Dedifferentiated amniotic fluid mesenchymal stem cell (primary cell): ENCODE data around the gene RGPD5.
"Not testable (repeated sequence)": the region's sequence is repeated elsewhere in the genome, so short reads cannot be mapped to it uniquely, and the experiment has no call there.

ENCODE experiments used
- DNase-seq: peaks from one replicate; pipeline ENCODE4 v3.0.0-alpha.2; 2016; ENCODE audit errors: extremely low spot score

RGPD5 gene

GRCh38 chr2:109893736-109894135 lies 99.6 kb downstream of the RGPD5 start:
- DNase-seq: not testable (repeated sequence)

GRCh38 chr2:109894141-109894540 lies 100.0 kb downstream of the RGPD5 start:
- not testable (repeated sequence) for DNase-seq

- DNase-seq: not testable (repeated sequence)
Measured at GRCh38 chr2:109895090-109895869, 101.2 kb downstream of the RGPD5 start.

GRCh38 chr2:109896212-109896611 lies 102.1 kb downstream of the RGPD5 start:
- DNase-seq: not testable (repeated sequence)

GRCh38 chr2:109897769-109898461 lies 103.8 kb downstream of the RGPD5 start:
- not testable (repeated sequence) for DNase-seq

GRCh38 chr2:109898462-109899336 lies 104.6 kb downstream of the RGPD5 start, which contains the start of gene LIMS3:
TSS of gene LIMS3 (plus strand) at chr2:109898688. CDS start at chr2:109898729, 41 bp downstream.
- not testable (repeated sequence) for DNase-seq

GRCh38 chr2:109905796-109906195 lies 111.7 kb downstream of the RGPD5 start:
- not testable (repeated sequence) for DNase-seq
